ENCODE results near the gene NAV3. TPM values are rescaled to one million over a fixed set of nuclear protein-coding genes. Genes with fewer than 3 reads are reported as not detected.

NAV3 gene
- polyA plus RNA-seq, 1 of the 3 experiments (the other 2 are of a cell fraction), result 10.5 TPM

DNA sequence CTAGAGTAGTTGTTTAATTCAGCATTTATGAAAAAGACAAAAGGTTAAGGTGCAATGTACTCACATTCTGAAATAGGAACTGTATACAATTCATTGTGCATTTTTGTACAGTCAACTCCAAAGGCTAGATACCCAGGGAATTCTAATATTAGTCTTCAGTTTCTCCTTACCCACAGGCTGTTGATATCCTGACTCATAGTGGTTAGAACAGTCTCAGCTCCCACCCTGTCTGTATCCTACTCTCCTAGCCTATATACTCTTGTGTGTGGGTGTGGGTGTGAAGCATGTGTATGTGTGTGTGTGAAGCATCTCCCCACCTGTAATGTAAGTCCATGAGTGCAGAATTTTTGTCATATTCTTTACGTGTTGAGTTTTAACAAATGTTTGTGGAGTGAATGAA is 229.5 kb downstream of the NAV3 start:
- H3K79me2 ChIP-seq (ENCODE audit: insufficient read depth), result 0 out of 2 replicates have a peak, but pooled peaks cover 3% of the 10 kb centered on the region
- no peak for DNase-seq
- H3K27ac ChIP-seq (ENCODE audit: low read depth in 2 of 2, low read length in 1 of 2), result no peak overlapping the region
- no peaks in the 10 kb centered on the region for H3K9me3 ChIP-seq
- peaks cover 4 to 9% of the 10 kb centered on the region in 2 experiments for H3K36me3 ChIP-seq (replicated peaks in 1 of 2; ENCODE audit: control insufficient read depth in 1 of 2, insufficient read depth in 2 of 2, low read length in 1 of 2)
- H3K9ac ChIP-seq, result no peak overlapping the region
- no peaks in the 10 kb centered on the region for H4K20me1 ChIP-seq (ENCODE audit: insufficient read depth)
- no peak overlapping the region for H3K4me2 ChIP-seq
- peaks cover 3 to 11% of the 10 kb centered on the region in 2 experiments; a peak in 3 of 4 replicates for H3K4me1 ChIP-seq (ENCODE audit: control insufficient read depth in 1 of 2, insufficient read depth in 2 of 2, low read depth in 1 of 2, low read length in 1 of 2)
- ChIA-PET CTCF (interaction anchor here (1.5 kb wide), 1 partner anchor 53 kb away, joined by 3 read pairs; no protein-coding TSS in a partner anchor), POLR2A (no interaction called here)
- peaks cover 5% of the 10 kb centered on the region for H3F3A ChIP-seq (replicated peaks; ENCODE audit: insufficient read depth)
- H2AFZ ChIP-seq (ENCODE audit: low read depth), result no peak overlapping the region
- 94% methylated on average over 1 of the region's 1 CpG for WGBS (ENCODE audit: low lambda C conversion rate)
- no peaks in the 10 kb centered on the region for H3K27me3 ChIP-seq (ENCODE audit: insufficient read depth)
- no peak overlapping the region for H3K4me3 ChIP-seq (ENCODE audit: low read depth in 2 of 2, low read length in 1 of 2)
- H3K9me2 ChIP-seq, result no peaks in the 10 kb centered on the region
- TF ChIP-seq SMC3 (IDR thresholded peaks at IDR 0.05; ENCODE audit: low read depth, low read length) (no peak), FOSL2 (IDR thresholded peaks at IDR 0.05; ENCODE audit: borderline replicate concordance, low read depth) (no peak), MEF2A (IDR thresholded peaks at IDR 0.05; ENCODE audit: borderline replicate concordance, low read depth) (no peak), EP300 (IDR thresholded peaks at IDR 0.05; ENCODE audit: borderline replicate concordance in 1 of 2, low read depth in 1 of 2, low read length in 1 of 2) (no peak), RAD21 (IDR thresholded peaks at IDR 0.05; ENCODE audit: low read length) (no peak), USF1 (IDR thresholded peaks at IDR 0.05; ENCODE audit: borderline replicate concordance, low read depth) (no peak)

DNA sequence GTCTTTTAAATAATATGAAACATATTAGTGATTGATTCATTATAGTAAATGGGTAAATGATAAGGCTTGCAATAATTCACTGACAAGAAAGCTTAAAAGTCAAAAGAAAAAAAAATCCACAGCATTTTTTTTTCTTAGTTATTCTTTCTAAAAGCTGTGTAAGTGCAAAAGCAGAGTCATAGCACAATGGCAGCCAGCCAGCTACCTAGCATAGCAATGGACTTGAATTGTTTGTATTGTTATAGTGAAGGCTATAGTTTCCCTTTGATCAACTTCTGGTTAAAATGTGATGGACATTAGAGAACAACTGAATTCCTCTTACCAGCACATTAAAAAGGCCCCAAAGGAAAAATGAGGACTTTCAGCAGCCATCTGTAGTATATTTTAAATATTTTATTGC is 232.1 kb downstream of the NAV3 start:
- no peak for DNase-seq
- CTCF ChIA-PET, result no interaction called here
- H3K27ac ChIP-seq (ENCODE audit: low read depth in 2 of 2, low read length in 1 of 2), result peak overlapping the region in 1 of 2 experiments; percentile 22; a peak in 2 of 4 replicates

More for the DNA sequence above, 232.1 kb downstream of the NAV3 start:
- Histone ChIP-seq H3K4me1 (ENCODE audit: control insufficient read depth in 1 of 2, insufficient read depth in 2 of 2, low read depth in 1 of 2, low read length in 1 of 2) (peaks cover 3 to 11% of the 10 kb centered on the region in 2 experiments; a peak in 3 of 4 replicates), H3K9me2 (no peaks in the 10 kb centered on the region), H3K4me3 (ENCODE audit: low read depth in 2 of 2, low read length in 1 of 2) (no peak overlapping the region), H4K20me1 (ENCODE audit: insufficient read depth) (no peaks in the 10 kb centered on the region), H3K79me2 (ENCODE audit: insufficient read depth) (no peaks in the 10 kb centered on the region), H2AFZ (ENCODE audit: low read depth) (no peak overlapping the region), H3F3A (replicated peaks; ENCODE audit: insufficient read depth) (peaks cover 5% of the 10 kb centered on the region), H3K36me3 (replicated peaks in 1 of 2; ENCODE audit: control insufficient read depth in 1 of 2, insufficient read depth in 2 of 2, low read length in 1 of 2) (peaks cover 4 to 14% of the 10 kb centered on the region in 2 experiments), H3K4me2 (no peak overlapping the region), H3K9me3 (no peaks in the 10 kb centered on the region), H3K9ac (no peak overlapping the region), H3K27me3 (ENCODE audit: insufficient read depth) (no peaks in the 10 kb centered on the region)
- TF ChIP-seq NFIC (IDR thresholded peaks at IDR 0.05; ENCODE audit: borderline replicate concordance), result no peak
- TF ChIP-seq PBX3 (IDR thresholded peaks at IDR 0.05), result no peak
- POLR2A ChIA-PET, result no interaction called here
